Measurements from ENCODE around the gene LEKR1.

The LEKR1 gene

GRCh38 chr3:156997351-156997750, 171.2 kb downstream of the LEKR1 start:
- no peak for DNase-seq

GRCh38 chr3:157001221-157001957, 175.2 kb downstream of the LEKR1 start:
- no peak for DNase-seq

- DNase-seq, result no peak
Measured at GRCh38 chr3:157021679-157022078, 195.5 kb downstream of the LEKR1 start.

- no peak for DNase-seq
Measured at GRCh38 chr3:157023226-157023625, 197.1 kb downstream of the LEKR1 start.

GRCh38 chr3:157026091-157026490, 199.9 kb downstream of the LEKR1 start:
- DNase-seq, result no peak

GRCh38 chr3:157027861-157028745, 201.9 kb downstream of the LEKR1 start:
- no peak for DNase-seq

GRCh38 chr3:157029365-157029790, 203.2 kb downstream of the LEKR1 start:
- DNase-seq, result no peak

- DNase-seq, result no peak
Measured at GRCh38 chr3:157030712-157031111, 204.6 kb downstream of the LEKR1 start.

- no peak for DNase-seq
Measured at GRCh38 chr3:157033001-157033400, 206.8 kb downstream of the LEKR1 start.

GRCh38 chr3:157040456-157040855, 214.3 kb downstream of the LEKR1 start:
- no peak for DNase-seq

GRCh38 chr3:157042226-157042625, 216.1 kb downstream of the LEKR1 start:
- DNase-seq, result no peak

- DNase-seq, result no peak
Measured at GRCh38 chr3:157043771-157044170, 217.6 kb downstream of the LEKR1 start.

- DNase-seq, result no peak
Measured at GRCh38 chr3:157045238-157045850, 219.2 kb downstream of the LEKR1 start.

GRCh38 chr3:157046520-157046919, 220.4 kb downstream of the LEKR1 start:
- DNase-seq, result no peak

GRCh38 chr3:157051055-157051454, 224.9 kb downstream of the LEKR1 start:
- no peak for DNase-seq

GRCh38 chr3:157051591-157051990, 225.4 kb downstream of the LEKR1 start:
- DNase-seq, result no peak

GRCh38 chr3:157056035-157056434, 229.9 kb downstream of the LEKR1 start:
- DNase-seq, result no peak

- no peak for DNase-seq
Measured at GRCh38 chr3:157058392-157059071, 232.4 kb downstream of the LEKR1 start.

- no peak for DNase-seq
Measured at GRCh38 chr3:157059181-157059580, 233.0 kb downstream of the LEKR1 start.

- DNase-seq, result no peak
Measured at GRCh38 chr3:157059661-157060060, 233.5 kb downstream of the LEKR1 start.

GRCh38 chr3:157061265-157061664, 235.1 kb downstream of the LEKR1 start:
- no peak for DNase-seq

- no peak for DNase-seq
Measured at GRCh38 chr3:157063469-157063868, 237.3 kb downstream of the LEKR1 start.

GRCh38 chr3:157063926-157064325, 237.8 kb downstream of the LEKR1 start:
- DNase-seq, result no peak
